HG03460 (cell line): Measurements from ENCODE around the gene CD248.
"Not testable (repeated sequence)": the region's sequence is repeated elsewhere in the genome, so short reads cannot be mapped to it uniquely, and the experiment has no call there.

Source experiments
- ATAC-seq: cut with Tn5 transposase; IDR thresholded peaks from one replicate; pipeline ENCODE4 v1.9.1; 2021; ENCODE audit not compliant: unreplicated experiment

The CD248 gene

GRCh38 chr11:66316849-66317251 lies at the start of gene CD248:
CD248 (minus strand) TSS chr11:66317044; CDS start chr11:66317027, 17 bp downstream.
- no peak for ATAC-seq

DNA sequence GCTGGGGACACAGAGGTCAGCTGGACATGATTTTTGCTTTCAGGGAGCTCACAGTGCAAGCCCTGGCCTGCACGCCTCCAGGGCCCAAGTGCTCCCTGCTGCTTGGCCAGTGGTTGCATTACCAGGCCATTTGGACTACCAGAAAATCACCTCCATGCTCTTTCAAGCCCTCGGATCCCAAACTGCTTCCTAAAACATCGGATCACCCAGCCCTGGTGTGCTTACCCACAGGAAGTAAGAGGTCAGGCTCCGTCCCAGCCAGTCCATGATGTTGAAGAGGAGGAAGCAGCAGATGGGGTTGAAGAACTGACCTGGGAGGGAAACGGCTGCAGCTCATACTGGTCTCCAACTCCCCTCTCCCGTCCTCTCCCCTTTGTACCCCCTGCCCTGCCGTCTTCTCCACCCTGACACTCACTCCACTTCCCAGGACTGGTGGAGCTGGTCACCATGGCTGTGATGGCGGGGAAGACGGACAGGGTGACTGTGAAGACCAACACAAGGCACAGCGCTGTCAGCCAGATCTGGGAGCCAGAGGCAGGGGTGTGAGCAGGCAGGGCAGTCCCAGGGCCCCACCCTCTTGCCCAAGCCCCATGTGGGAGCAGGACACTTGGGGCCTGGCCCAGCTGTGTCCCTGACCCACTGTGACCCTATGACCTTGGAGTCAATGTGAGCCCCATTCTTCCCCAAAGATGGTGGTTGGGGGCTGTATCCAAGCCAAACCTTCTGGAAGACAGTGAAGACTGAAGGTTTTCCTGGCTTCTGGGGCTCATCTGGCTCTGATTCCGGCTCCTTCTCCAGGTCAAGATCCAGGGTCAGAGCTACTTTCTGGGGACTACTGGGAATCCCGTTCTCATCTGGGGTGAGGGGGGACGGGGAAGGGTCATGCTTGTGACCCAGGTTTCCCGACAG lies 49.1 kb upstream of the CD248 start:
- no peak for ATAC-seq

- no peak for ATAC-seq
Observed at GRCh38 chr11:66365166-66365565, 48.3 kb upstream of the CD248 start.

- no peak for ATAC-seq
Observed at GRCh38 chr11:66363805-66364535, 47.1 kb upstream of the CD248 start.

DNA sequence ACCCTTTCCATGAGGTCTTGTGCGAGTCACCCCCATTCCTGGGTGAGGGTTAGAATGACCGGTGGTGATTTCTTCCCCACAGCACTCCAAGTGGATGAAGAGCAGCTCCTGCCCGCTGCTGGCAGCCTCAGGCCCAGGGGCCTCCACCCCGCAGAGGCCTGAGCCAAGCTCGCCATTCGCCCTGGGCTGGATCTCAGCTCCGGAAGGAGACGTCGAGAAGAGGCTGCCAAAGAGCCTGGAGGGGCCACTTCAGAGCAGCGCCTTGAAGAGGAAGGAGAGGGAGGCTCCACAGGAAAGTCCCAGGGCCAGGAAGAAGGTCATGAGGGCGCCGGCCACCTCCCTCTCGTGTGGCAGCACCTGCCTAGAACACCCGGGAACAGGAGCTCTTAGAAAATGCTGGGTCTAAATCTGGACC lies 46.4 kb upstream of the CD248 start:
- ATAC-seq: no peak

GRCh38 chr11:66362481-66363147 lies 45.8 kb upstream of the CD248 start:
- ATAC-seq: no peak

GRCh38 chr11:66361502-66361941 lies 44.7 kb upstream of the CD248 start:
- ATAC-seq: no peak

DNA sequence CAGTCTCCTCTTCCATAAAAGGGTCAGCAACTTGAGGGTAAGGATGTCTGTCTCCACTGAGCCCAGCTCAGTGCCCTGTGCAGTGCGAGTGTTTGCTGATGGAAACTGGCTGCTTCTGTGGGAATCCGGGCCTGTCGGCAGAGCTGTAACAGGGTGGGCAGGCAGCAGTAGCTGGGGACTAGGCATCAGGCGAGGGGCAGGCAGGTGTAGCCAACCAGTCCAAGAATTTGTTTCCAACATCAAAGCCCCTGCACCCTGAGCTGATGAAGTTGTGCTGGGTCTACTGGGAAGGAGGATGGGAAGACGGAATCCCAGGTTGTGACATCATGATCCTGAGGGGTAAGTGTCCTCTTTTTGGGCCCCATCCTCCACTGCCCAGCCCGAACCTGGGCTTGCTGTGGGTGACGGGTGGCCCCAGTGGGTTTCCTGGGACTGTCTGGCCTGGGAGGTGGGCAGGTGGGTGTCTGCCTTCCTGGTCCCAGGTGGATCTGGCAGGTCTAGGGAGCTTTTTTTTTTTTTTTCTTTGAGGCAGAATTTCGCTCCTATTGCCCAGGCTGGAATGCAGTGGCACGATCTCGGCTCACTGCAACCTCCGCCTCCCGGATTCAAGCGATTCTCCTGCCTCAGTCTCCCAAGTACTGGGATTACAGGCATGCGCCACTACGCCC lies 43.7 kb upstream of the CD248 start:
- no peak for ATAC-seq

DNA sequence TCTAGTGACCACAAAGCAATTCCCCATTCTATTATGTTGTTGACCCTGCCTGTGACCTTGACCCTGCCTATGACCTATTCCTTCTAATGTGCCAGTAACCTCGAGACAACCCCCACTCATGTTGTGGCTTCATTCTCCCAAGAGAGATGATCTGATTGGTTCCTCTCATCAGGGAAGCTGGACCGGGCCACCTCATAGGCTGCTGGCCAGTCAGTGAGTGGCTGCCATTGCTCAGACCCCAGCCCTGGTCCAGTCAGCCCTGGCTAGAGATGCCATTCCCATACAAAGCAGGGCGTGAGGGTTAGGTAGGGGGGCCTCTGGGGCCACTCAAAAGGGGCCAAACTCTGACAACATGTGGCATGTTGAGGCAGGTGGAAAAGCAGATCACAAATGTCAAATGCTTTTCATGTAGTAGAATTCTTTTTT lies 42.8 kb upstream of the CD248 start:
- no peak for ATAC-seq

GRCh38 chr11:66350560-66351235 lies 33.9 kb upstream of the CD248 start:
- ATAC-seq: not testable (repeated sequence)

DNA sequence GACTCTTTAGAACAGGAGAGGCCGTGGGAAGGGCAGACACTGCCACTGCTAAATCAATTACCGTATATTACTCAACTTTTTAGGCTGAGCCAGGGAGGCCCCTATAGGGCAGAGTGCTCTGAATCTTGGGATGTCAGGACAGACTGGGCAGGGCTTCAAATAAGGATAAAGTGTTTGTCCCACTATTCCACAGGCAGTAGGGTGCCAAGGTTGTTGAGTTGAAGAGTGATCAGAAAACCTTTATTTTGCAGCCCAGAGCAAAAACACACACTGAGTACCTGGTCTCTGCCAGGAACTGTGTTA lies 32.2 kb upstream of the CD248 start:
- no peak for ATAC-seq

DNA sequence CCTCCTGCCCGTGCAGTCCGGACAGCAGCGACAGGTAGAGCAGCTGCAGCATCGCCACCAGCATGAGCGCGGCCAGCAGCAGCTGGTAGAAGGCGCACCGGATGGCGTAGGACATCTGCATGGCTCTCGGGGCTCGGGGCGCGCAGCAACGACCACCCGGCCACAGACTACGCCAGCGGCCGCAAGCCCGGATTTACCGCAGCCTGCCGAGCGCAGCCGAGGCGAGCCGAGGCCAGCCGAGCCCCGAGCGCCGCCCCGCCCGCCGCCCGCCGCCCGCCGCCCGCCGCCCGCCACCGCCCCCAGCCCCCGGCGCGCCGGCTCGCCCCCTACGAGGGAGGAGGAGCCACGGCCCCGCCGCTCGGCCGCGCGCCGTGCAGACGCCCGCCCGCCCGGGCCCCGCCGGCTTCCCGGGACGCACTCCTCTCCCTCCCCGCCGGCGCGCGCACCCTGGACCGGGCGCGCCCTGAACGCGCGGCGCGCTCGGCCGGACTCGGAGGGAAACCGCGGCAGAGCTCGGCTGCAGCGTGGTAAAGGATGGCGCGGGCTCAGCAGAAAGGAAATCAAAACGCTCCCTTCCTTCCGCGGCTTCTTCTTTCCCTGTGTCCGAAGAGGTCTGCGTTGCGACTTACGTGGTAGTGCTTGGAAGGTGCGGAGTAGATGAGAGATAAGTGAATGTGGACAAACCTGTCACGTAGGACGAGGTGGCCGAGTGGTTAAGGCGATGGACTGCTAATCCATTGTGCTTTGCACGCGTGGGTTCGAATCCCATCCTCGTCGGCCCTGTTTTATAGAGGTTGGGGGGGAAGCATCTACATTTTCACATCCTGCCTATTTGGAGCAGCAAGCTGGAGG lies 30.8 kb upstream of the CD248 start, which contains the start of gene B4GAT1:
B4GAT1 (minus strand) TSS at position 205 of the 852 bp plus-strand sequence; CDS start at position 121, 84 bp downstream.
- peak; percentile 37 for ATAC-seq

- no peak for ATAC-seq
Observed at GRCh38 chr11:66346476-66347424, 29.9 kb upstream of the CD248 start.

- no peak for ATAC-seq
Observed at GRCh38 chr11:66345316-66345649, 28.4 kb upstream of the CD248 start.

DNA sequence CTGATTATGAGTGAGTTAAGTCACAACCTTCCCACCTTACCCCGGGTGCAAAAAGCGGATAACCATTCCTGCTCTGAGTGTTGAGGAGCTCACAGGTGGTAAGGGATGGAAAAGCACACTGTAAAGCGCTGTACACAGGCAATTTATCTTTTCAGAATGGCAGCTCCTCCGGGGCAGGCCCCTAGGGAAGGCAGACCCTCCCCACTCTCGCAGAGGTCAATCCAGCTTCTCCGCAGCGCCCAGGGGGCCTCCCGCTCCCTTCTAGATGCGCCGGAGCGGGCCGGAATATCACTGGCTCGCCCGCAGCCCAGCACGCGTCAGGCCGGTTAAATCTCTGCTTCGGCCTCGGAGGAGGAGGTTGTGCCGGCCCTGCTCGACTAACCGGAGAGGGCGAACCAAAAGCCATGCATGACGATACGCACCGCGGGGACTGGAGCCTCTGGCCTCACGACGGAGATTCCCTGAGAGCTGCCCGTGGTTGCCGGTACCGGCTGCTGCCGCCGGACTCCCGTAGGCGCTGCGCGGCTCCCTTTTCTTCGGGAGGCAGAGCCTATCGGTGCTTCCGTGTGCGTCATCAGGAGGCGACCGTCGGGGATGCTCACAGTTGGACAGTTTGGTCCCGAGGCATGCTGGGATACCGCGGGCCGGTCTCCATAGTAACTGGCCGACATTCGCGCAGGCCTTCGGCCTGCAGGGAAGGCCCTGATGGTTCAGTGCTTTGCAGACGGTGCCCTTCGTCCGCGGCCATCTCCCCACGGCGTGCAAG lies 27.9 kb upstream of the CD248 start, which contains the start of gene BRMS1:
BRMS1 (minus strand) TSS at position 555 of the 766 bp plus-strand sequence. CDS start 2,870 bp downstream, outside the sequence.
- ATAC-seq: peak; percentile 69

DNA sequence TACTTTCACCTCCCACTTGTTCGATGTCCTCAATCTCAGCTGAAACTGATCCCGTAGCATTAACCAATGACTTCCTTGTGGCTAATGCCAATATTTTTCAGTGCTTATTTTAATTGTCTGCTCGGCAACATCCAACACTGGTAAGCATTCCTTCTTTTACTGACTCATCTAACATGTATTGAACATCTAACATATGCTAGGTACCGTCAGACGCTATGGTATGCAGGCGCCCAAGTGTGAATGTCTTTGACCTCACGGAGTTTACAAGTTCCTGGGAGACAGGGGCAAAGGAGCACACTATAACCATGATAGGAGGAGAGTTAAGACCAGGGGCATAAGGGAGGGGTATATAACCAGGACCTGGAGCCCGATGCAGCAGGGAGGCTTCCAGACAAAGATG lies 26.3 kb upstream of the CD248 start:
- no peak for ATAC-seq

GRCh38 chr11:66341502-66342126 lies 24.8 kb upstream of the CD248 start:
- ATAC-seq: no peak
